WTC11 (cell line): ENCODE measurements around the gene NEU2. TPM values are rescaled to one million over a fixed set of nuclear protein-coding genes. Genes with fewer than 3 reads are reported as not detected.
"Not testable (repeated sequence)": the region's sequence is repeated elsewhere in the genome, so short reads cannot be mapped to it uniquely, and the experiment has no call there.

Experiments
- ATAC-seq: fragments of 200-7000 bp; cut with Tn5 transposase; 2 replicates; pipeline ENCODE4 v1.10.0; 2021; ENCODE audit warnings: mild to moderate bottlenecking, moderate library complexity
- CTCF ChIA-PET: fragments of 300-600 bp; sonication (Branson Sonifier 250); formaldehyde crosslinking; loops from one replicate; lab custom pipeline; 2021; ENCODE audit warnings: antibody characterized with exemption; lab: Charles Lee
- POLR2A ChIA-PET: fragments of 350-600 bp; sonication (Branson Sonifier 250); formaldehyde crosslinking; loops from one replicate; lab custom pipeline; 2021; ENCODE audit warnings: antibody characterized with exemption; lab: Charles Lee
- DNase-seq: peaks from one replicate; pipeline ENCODE4 v3.0.0; 2021; ENCODE audit warnings: low spot score
- H3K27ac Mint-ChIP-seq: 2 replicates; pipeline ENCODE4 v1.8.0; 2021; ENCODE audit warnings: mixed read lengths
- H3K27me3 Mint-ChIP-seq: 2 replicates; pipeline ENCODE4 v1.8.0; 2021; ENCODE audit warnings: low read depth, mild to moderate bottlenecking, moderate library complexity, mixed read lengths
- H3K36me3 Mint-ChIP-seq: 2 replicates; pipeline ENCODE4 v1.8.0; 2021; ENCODE audit warnings: mixed read lengths
- H3K4me1 Mint-ChIP-seq: 2 replicates; pipeline ENCODE4 v1.8.0; 2022; ENCODE audit warnings: mixed read lengths
- H3K4me3 Mint-ChIP-seq: 2 replicates; pipeline ENCODE4 v1.8.0; 2021; ENCODE audit warnings: mild to moderate bottlenecking, moderate library complexity, mixed read lengths
- H3K9me3 Mint-ChIP-seq: 2 replicates; pipeline ENCODE4 v1.8.0; 2021; ENCODE audit warnings: mixed read lengths
- CREM ChIP-seq: sonication (generic); formaldehyde crosslinking; IDR thresholded peaks from 2 replicates; pipeline ENCODE4 v1.8.1; 2022; ENCODE audit warnings: mild to moderate bottlenecking, missing genetic modification reagents, moderate library complexity
- ELF4 ChIP-seq: sonication (generic); formaldehyde crosslinking; IDR thresholded peaks from 2 replicates; pipeline ENCODE4 v1.8.1; 2022; ENCODE audit warnings: low read depth, mild to moderate bottlenecking, moderate library complexity, missing genetic modification reagents
- ETV6 ChIP-seq: sonication (generic); formaldehyde crosslinking; IDR thresholded peaks from 2 replicates; pipeline ENCODE4 v1.8.1; 2022; ENCODE audit warnings: mild to moderate bottlenecking, missing genetic modification reagents
- JUN ChIP-seq: sonication (generic); formaldehyde crosslinking; IDR thresholded peaks from 2 replicates; pipeline ENCODE4 v1.8.0; 2023; ENCODE audit warnings: mild to moderate bottlenecking, missing genetic modification reagents
- TP53 ChIP-seq: sonication (generic); formaldehyde crosslinking; IDR thresholded peaks from 2 replicates; pipeline ENCODE4 v1.8.1; 2023; ENCODE audit warnings: mild to moderate bottlenecking, missing genetic modification reagents
- ZNF121 ChIP-seq: sonication (generic); formaldehyde crosslinking; IDR thresholded peaks from 2 replicates; pipeline ENCODE4 v1.8.0; 2023; ENCODE audit warnings: missing genetic modification reagents
- total RNA-seq: library from RNA; stranded (reverse); gene quantifications from 3 replicates; pipeline ENCODE4 v1.2.3, GENCODE V29; 2021
- TF ChIP-seq, protein P1 (sequence below): sonication (generic); formaldehyde crosslinking; IDR thresholded peaks from 2 replicates; pipeline ENCODE4 v1.8.1; 2023; ENCODE audit warnings: mild to moderate bottlenecking, missing genetic modification reagents
- TF ChIP-seq, protein P2 (sequence below): sonication (generic); formaldehyde crosslinking; IDR thresholded peaks from 2 replicates; pipeline ENCODE4 v1.8.0; 2023; ENCODE audit warnings: mild to moderate bottlenecking, missing genetic modification reagents
- TF ChIP-seq, protein P3 (sequence below): fragments of 200-600 bp; IDR thresholded peaks from 2 replicates; pipeline ENCODE4 v1.8.0; 2022; ENCODE audit warnings: antibody characterized with exemption
- TF ChIP-seq, protein P4 (sequence below): sonication (generic); formaldehyde crosslinking; IDR thresholded peaks from 2 replicates; pipeline ENCODE4 v1.8.1; 2023; ENCODE audit warnings: mild to moderate bottlenecking, moderate library complexity, missing genetic modification reagents
- TF ChIP-seq, protein P5 (sequence below): sonication (generic); formaldehyde crosslinking; IDR thresholded peaks from 2 replicates; pipeline ENCODE4 v1.8.0; 2022; ENCODE audit warnings: mild to moderate bottlenecking, missing genetic modification reagents
- TF ChIP-seq, protein P6 (sequence below): sonication (generic); formaldehyde crosslinking; IDR thresholded peaks from 2 replicates; pipeline ENCODE4 v1.8.1; 2023; ENCODE audit warnings: mild to moderate bottlenecking, missing genetic modification reagents, moderate library complexity

NEU2 gene
- total RNA-seq, 1 experiment from 2014 or later = not detected

DNA sequence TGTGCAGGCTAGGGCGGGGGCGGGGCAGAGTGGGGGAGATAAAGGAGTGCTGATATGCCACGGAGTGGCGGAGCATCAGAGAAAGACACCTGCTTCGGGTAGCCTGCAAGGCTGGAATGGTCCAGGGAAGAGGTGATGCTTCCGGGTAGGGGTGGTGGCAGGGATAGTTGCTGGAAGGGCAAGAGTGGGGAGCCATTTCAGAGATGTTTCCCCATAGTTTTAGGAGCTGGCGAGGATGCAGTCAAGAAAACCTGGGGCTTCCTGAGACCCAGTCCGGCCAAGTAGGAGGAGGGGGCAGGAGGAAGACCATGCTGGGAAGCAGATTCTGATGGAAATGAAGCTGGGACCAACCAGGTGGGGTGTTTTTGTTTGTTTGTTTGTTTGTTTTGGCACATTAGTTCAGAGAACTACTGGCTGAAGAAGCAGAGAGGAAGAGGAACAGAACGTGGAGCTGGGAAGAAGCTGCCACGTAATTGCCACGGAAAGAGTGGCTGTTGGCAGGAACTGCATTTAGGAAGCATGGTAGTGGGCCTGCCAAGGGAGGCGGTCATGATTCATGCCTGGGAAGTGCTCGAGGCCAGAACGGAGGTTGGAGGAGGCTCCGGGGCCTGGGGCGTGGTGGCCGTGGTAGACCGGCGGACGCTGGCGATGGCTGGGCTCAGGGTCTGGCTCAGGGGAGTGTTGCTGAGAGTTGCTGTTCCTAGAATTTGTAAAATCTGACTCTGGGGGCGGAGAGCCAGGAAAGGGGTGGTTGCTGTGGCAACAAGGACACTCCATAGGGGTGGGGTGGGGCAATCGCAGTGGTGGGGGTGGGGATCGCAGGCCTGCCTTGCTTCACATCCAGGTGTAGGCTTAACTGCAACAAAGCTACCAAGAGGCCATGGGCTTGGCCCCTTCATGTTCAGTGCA, 19.0 kb downstream of the NEU2 start (continued):
- TF ChIP-seq, protein P1, sequence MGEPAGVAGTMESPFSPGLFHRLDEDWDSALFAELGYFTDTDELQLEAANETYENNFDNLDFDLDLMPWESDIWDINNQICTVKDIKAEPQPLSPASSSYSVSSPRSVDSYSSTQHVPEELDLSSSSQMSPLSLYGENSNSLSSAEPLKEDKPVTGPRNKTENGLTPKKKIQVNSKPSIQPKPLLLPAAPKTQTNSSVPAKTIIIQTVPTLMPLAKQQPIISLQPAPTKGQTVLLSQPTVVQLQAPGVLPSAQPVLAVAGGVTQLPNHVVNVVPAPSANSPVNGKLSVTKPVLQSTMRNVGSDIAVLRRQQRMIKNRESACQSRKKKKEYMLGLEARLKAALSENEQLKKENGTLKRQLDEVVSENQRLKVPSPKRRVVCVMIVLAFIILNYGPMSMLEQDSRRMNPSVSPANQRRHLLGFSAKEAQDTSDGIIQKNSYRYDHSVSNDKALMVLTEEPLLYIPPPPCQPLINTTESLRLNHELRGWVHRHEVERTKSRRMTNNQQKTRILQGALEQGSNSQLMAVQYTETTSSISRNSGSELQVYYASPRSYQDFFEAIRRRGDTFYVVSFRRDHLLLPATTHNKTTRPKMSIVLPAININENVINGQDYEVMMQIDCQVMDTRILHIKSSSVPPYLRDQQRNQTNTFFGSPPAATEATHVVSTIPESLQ (CRISPR knock-in tag) = no peak
- TF ChIP-seq TP53 (CRISPR knock-in tag) = no peak
- TF ChIP-seq, protein P2, sequence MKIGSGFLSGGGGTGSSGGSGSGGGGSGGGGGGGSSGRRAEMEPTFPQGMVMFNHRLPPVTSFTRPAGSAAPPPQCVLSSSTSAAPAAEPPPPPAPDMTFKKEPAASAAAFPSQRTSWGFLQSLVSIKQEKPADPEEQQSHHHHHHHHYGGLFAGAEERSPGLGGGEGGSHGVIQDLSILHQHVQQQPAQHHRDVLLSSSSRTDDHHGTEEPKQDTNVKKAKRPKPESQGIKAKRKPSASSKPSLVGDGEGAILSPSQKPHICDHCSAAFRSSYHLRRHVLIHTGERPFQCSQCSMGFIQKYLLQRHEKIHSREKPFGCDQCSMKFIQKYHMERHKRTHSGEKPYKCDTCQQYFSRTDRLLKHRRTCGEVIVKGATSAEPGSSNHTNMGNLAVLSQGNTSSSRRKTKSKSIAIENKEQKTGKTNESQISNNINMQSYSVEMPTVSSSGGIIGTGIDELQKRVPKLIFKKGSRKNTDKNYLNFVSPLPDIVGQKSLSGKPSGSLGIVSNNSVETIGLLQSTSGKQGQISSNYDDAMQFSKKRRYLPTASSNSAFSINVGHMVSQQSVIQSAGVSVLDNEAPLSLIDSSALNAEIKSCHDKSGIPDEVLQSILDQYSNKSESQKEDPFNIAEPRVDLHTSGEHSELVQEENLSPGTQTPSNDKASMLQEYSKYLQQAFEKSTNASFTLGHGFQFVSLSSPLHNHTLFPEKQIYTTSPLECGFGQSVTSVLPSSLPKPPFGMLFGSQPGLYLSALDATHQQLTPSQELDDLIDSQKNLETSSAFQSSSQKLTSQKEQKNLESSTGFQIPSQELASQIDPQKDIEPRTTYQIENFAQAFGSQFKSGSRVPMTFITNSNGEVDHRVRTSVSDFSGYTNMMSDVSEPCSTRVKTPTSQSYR (CRISPR knock-in tag) = peak; percentile 74; the same call in 1 of the 2 replicates

DNA sequence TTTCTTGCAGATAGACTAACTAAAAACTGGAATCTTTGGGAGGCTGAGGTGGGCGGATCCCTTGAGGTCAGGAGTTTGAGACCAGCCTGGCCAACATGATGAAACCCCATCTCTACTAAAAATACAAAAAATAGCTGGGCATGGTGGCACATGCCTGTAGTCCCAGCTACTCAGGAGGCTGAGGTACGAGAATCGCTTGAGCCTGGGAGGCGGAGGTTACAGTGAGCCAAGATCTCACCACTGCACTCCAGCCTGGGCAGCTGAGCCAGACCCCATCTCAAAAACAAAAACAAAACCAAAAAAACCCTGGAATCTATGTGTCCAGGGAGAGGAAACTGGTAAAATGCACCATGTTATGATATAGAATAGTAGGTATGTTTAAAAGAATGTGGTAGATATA, 20.0 kb downstream of the NEU2 start:
- not testable (repeated sequence) for ATAC-seq, DNase-seq, H3K9me3 Mint-ChIP-seq, H3K36me3 Mint-ChIP-seq, H3K27me3 Mint-ChIP-seq
- ChIA-PET POLR2A (interaction anchor here (1.6 kb wide), 1 partner anchor 24 kb away, joined by 6 read pairs; no protein-coding TSS in a partner anchor), CTCF (interaction anchor here (1.1 to 3.3 kb wide), 7 partner anchors 8 to 199 kb away, joined by 3 to 19 read pairs (median 5); partner anchors contain the start of genes ATG16L1, INPP5D and NEU2)
- Mint-ChIP-seq H3K4me1 (peaks cover 64% of the 10 kb centered on the region), H3K4me3 (peak overlapping the region; percentile 68), H3K27ac (peak overlapping the region; percentile 96)
- peak; percentile 92; the same call in 1 of the 2 replicates for TF ChIP-seq ZNF121 (CRISPR knock-in tag)

DNA sequence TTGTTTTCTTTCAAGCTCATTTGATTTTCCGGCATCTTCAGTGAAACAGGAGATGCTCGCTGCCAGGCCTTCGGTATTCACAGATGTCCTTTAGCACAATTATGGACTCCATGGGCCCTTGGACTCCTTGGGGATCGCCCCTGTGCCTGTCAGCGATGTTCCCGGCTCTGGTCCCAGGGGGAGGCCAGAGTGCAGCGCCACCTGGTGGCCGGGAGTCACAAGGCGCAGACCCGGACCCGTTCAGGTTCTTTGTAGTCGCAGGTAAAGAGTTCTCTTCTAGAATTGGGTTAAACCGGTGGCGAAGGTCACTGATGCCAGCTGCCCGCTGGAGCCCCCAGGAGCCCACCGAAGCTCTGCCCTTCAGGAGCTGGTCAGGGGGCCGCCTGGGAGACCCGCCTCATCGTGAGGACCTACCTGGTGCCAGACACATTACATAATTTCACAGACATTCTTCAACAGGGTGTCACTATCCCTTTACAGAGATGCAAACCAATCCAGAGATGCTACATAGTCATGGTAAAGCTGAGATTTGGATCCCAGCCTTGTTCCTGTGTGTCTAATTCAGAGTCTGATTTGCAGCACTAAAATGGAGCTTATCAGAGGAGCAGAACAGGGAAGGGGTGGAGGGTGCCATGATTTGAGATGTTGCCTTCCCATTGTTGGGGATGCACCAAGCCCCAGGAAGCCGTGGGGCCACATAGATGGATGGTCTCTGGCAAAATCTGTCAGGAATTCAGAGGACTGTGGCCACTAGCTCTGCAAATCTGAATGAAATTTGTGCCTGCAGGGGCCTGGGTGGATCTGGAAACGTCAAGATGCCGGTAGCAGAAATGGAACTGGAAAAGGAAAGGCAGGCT, 21.7 kb downstream of the NEU2 start:
- Mint-ChIP-seq H3K27me3 (peaks cover 7% of the 10 kb centered on the region), H3K4me3 (peak overlapping the region; percentile 13; the same call in 1 of the 2 replicates), H3K27ac (0 out of 2 replicates have a peak overlapping the region, but pooled peaks have one; percentile 67), H3K9me3 (no peaks in the 10 kb centered on the region), H3K36me3 (no peaks in the 10 kb centered on the region), H3K4me1 (peaks cover 52% of the 10 kb centered on the region)
- TF ChIP-seq JUN (CRISPR knock-in tag) (no peak), ETV6 (CRISPR knock-in tag) (0 out of 2 replicates have a peak, but pooled peaks have one; percentile 31)
- TF ChIP-seq, protein P3, sequence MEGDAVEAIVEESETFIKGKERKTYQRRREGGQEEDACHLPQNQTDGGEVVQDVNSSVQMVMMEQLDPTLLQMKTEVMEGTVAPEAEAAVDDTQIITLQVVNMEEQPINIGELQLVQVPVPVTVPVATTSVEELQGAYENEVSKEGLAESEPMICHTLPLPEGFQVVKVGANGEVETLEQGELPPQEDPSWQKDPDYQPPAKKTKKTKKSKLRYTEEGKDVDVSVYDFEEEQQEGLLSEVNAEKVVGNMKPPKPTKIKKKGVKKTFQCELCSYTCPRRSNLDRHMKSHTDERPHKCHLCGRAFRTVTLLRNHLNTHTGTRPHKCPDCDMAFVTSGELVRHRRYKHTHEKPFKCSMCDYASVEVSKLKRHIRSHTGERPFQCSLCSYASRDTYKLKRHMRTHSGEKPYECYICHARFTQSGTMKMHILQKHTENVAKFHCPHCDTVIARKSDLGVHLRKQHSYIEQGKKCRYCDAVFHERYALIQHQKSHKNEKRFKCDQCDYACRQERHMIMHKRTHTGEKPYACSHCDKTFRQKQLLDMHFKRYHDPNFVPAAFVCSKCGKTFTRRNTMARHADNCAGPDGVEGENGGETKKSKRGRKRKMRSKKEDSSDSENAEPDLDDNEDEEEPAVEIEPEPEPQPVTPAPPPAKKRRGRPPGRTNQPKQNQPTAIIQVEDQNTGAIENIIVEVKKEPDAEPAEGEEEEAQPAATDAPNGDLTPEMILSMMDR = peak; percentile 94
- DNase-seq = peak; percentile 88
- POLR2A ChIA-PET = no interaction called here
- CTCF ChIA-PET = interaction anchor here (0.7 to 2.3 kb wide), 13 partner anchors 10 to 203 kb away, joined by 3 to 14 read pairs (median 4); partner anchors contain the start of gene NEU2
- ATAC-seq = peak; percentile 46

DNA sequence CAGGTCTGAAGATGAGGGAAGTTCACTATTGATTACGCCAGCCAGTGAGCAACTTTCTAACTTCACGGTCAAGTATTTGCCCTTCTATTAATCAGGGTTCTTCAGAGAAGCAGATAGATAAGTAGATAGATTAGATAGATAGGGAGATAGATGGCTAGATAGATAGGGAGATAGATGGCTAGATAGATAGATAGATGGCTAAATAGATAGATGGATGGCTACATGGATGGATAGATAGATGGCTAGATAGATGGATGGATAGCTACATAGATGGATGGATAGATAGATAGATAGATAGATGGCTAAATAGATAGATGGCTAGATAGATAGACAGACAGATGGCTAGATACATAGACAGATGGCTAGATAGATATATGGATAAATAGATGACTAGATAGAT, 22.9 kb downstream of the NEU2 start:
- CTCF ChIA-PET = interaction anchor here (0.6 to 2.3 kb wide), 3 partner anchors 9 to 107 kb away, joined by 4 to 14 read pairs (median 4); no protein-coding TSS in a partner anchor
- Mint-ChIP-seq H3K4me1 (peaks cover 40% of the 10 kb centered on the region), H3K4me3 (no peak overlapping the region), H3K36me3 (no peaks in the 10 kb centered on the region), H3K27ac (no peak overlapping the region), H3K9me3 (no peaks in the 10 kb centered on the region), H3K27me3 (peaks cover 7% of the 10 kb centered on the region)
- no peak for ATAC-seq
- no peak for DNase-seq
- POLR2A ChIA-PET = no interaction called here
- no peak for TF ChIP-seq ELF4 (CRISPR knock-in tag)
- no peak for TF ChIP-seq ETV6 (CRISPR knock-in tag)
- TF ChIP-seq CREM (CRISPR knock-in tag) = no peak
- TF ChIP-seq, protein P4, sequence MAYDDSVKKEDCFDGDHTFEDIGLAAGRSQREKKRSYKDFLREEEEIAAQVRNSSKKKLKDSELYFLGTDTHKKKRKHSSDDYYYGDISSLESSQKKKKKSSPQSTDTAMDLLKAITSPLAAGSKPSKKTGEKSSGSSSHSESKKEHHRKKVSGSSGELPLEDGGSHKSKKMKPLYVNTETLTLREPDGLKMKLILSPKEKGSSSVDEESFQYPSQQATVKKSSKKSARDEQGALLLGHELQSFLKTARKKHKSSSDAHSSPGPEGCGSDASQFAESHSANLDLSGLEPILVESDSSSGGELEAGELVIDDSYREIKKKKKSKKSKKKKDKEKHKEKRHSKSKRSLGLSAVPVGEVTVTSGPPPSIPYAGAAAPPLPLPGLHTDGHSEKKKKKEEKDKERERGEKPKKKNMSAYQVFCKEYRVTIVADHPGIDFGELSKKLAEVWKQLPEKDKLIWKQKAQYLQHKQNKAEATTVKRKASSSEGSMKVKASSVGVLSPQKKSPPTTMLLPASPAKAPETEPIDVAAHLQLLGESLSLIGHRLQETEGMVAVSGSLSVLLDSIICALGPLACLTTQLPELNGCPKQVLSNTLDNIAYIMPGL (CRISPR knock-in tag) = no peak
- TF ChIP-seq, protein P5, sequence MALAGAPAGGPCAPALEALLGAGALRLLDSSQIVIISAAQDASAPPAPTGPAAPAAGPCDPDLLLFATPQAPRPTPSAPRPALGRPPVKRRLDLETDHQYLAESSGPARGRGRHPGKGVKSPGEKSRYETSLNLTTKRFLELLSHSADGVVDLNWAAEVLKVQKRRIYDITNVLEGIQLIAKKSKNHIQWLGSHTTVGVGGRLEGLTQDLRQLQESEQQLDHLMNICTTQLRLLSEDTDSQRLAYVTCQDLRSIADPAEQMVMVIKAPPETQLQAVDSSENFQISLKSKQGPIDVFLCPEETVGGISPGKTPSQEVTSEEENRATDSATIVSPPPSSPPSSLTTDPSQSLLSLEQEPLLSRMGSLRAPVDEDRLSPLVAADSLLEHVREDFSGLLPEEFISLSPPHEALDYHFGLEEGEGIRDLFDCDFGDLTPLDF = no peak
- TF ChIP-seq, protein P3 = no peak
- TF ChIP-seq, protein P6, sequence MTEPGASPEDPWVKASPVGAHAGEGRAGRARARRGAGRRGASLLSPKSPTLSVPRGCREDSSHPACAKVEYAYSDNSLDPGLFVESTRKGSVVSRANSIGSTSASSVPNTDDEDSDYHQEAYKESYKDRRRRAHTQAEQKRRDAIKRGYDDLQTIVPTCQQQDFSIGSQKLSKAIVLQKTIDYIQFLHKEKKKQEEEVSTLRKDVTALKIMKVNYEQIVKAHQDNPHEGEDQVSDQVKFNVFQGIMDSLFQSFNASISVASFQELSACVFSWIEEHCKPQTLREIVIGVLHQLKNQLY (CRISPR knock-in tag) = no peak
